ENCODE measurements around the gene INO80E. TPM values are rescaled to one million over a fixed set of nuclear protein-coding genes. Genes with fewer than 3 reads are reported as not detected.
"Not testable (repeated sequence)": the region's sequence is repeated elsewhere in the genome, so short reads cannot be mapped to it uniquely, and the experiment has no call there.

Gene INO80E
- 97.4 and 290 TPM in 2 replicates for total RNA-seq (2014; rRNA removed; shearing (Covaris generic); ENCODE audit: low replicate concordance)

- Histone ChIP-seq H3K27me3 (no peaks in the 10 kb centered on the region), H3K9me3 (no peaks in the 10 kb centered on the region), H3K36me3 (peaks cover 67% of the 10 kb centered on the region), H3K4me3 (peak within 1 kb of the TSS; percentile 76)
- DNase-seq, result peak; percentile 99
Observed at GRCh38 chr16:29995911-29996765, at the start of gene INO80E. Gene INO80E (plus strand): TSS chr16:29996241. CDS start chr16:29996311, 70 bp downstream.

GRCh38 chr16:29947897-29948296, 48.1 kb upstream of the INO80E start:
- no peak for DNase-seq
- Histone ChIP-seq H3K4me3 (no peak overlapping the region), H3K36me3 (no peaks in the 10 kb centered on the region), H3K9me3 (0 out of 2 replicates have a peak, but pooled peaks cover 2% of the 10 kb centered on the region), H3K27me3 (no peaks in the 10 kb centered on the region)

GRCh38 chr16:29950806-29951461, 45.1 kb upstream of the INO80E start:
- Histone ChIP-seq H3K4me3 (no peak overlapping the region), H3K36me3 (no peaks in the 10 kb centered on the region), H3K27me3 (no peaks in the 10 kb centered on the region), H3K9me3 (0 out of 2 replicates have a peak, but pooled peaks cover 2% of the 10 kb centered on the region)
- DNase-seq, result no peak

GRCh38 chr16:29951625-29952365, 44.2 kb upstream of the INO80E start:
- H3K36me3 ChIP-seq, result no peaks in the 10 kb centered on the region
- 0 out of 2 replicates have a peak, but pooled peaks cover 2% of the 10 kb centered on the region for H3K9me3 ChIP-seq
- no peak overlapping the region for H3K4me3 ChIP-seq
- H3K27me3 ChIP-seq, result no peaks in the 10 kb centered on the region
- no peak for DNase-seq

- H3K36me3 ChIP-seq, result peaks cover 3% of the 10 kb centered on the region; the same call in 1 of the 2 replicates
- DNase-seq, result no peak
- no peaks in the 10 kb centered on the region for H3K27me3 ChIP-seq
- no peaks in the 10 kb centered on the region for H3K9me3 ChIP-seq
- no peak overlapping the region for H3K4me3 ChIP-seq
Observed at GRCh38 chr16:29958756-29959155, 37.3 kb upstream of the INO80E start.

GRCh38 chr16:29959293-29959692, 36.7 kb upstream of the INO80E start:
- Histone ChIP-seq H3K36me3 (peaks cover 3% of the 10 kb centered on the region; the same call in 1 of the 2 replicates), H3K9me3 (no peaks in the 10 kb centered on the region), H3K27me3 (no peaks in the 10 kb centered on the region), H3K4me3 (no peak overlapping the region)
- no peak for DNase-seq

GRCh38 chr16:29959821-29960220, 36.2 kb upstream of the INO80E start:
- not testable (repeated sequence) for H3K9me3 ChIP-seq, H3K36me3 ChIP-seq, H3K27me3 ChIP-seq, DNase-seq, H3K4me3 ChIP-seq

- peaks cover 3% of the 10 kb centered on the region; the same call in 1 of the 2 replicates for H3K36me3 ChIP-seq
- peak overlapping the region; percentile 72 for H3K4me3 ChIP-seq
- H3K9me3 ChIP-seq, result no peaks in the 10 kb centered on the region
- no peak for DNase-seq
- H3K27me3 ChIP-seq, result no peaks in the 10 kb centered on the region
Observed at GRCh38 chr16:29961127-29961478, 34.9 kb upstream of the INO80E start.

GRCh38 chr16:29961479-29962343, 34.3 kb upstream of the INO80E start, which contains the start of gene TMEM219:
Gene TMEM219 (plus strand): TSS chr16:29962079. CDS start chr16:29963144, 1,065 bp downstream.
- H3K4me3 ChIP-seq, result peak within 1 kb of the TSS; percentile 72
- no peaks in the 10 kb centered on the region for H3K9me3 ChIP-seq
- peaks cover 3% of the 10 kb centered on the region; the same call in 1 of the 2 replicates for H3K36me3 ChIP-seq
- peak; percentile 91 for DNase-seq
- H3K27me3 ChIP-seq, result no peaks in the 10 kb centered on the region

GRCh38 chr16:29962344-29962994, 33.6 kb upstream of the INO80E start:
- peak overlapping the region; percentile 72 for H3K4me3 ChIP-seq
- no peaks in the 10 kb centered on the region for H3K9me3 ChIP-seq
- peaks cover 3% of the 10 kb centered on the region; the same call in 1 of the 2 replicates for H3K36me3 ChIP-seq
- H3K27me3 ChIP-seq, result no peaks in the 10 kb centered on the region
- no peak for DNase-seq

- H3K9me3 ChIP-seq, result no peaks in the 10 kb centered on the region
- peaks cover 6% of the 10 kb centered on the region; the same call in 1 of the 2 replicates for H3K36me3 ChIP-seq
- no peaks in the 10 kb centered on the region for H3K27me3 ChIP-seq
- no peak overlapping the region for H3K4me3 ChIP-seq
- no peak for DNase-seq
Observed at GRCh38 chr16:29963021-29963743, 32.9 kb upstream of the INO80E start.

- H3K36me3 ChIP-seq, result peaks cover 25% of the 10 kb centered on the region
- peaks cover 5% of the 10 kb centered on the region for H3K9me3 ChIP-seq
- no peaks in the 10 kb centered on the region for H3K27me3 ChIP-seq
- DNase-seq, result no peak
- H3K4me3 ChIP-seq, result no peak overlapping the region
Observed at GRCh38 chr16:29968205-29968604, 27.8 kb upstream of the INO80E start.

GRCh38 chr16:29971304-29971703, 24.7 kb upstream of the INO80E start:
- peaks cover 6% of the 10 kb centered on the region for H3K9me3 ChIP-seq
- no peak overlapping the region for H3K4me3 ChIP-seq
- DNase-seq, result no peak
- H3K36me3 ChIP-seq, result peaks cover 27% of the 10 kb centered on the region
- H3K27me3 ChIP-seq, result no peaks in the 10 kb centered on the region

GRCh38 chr16:29972500-29972899, 23.5 kb upstream of the INO80E start:
- H3K27me3 ChIP-seq, result no peaks in the 10 kb centered on the region
- no peak for DNase-seq
- peaks cover 6% of the 10 kb centered on the region for H3K9me3 ChIP-seq
- no peak overlapping the region for H3K4me3 ChIP-seq
- peaks cover 32% of the 10 kb centered on the region for H3K36me3 ChIP-seq

- no peaks in the 10 kb centered on the region for H3K27me3 ChIP-seq
- peak overlapping the region; percentile 1; the same call in 1 of the 2 replicates for H3K4me3 ChIP-seq
- peaks cover 6% of the 10 kb centered on the region for H3K9me3 ChIP-seq
- no peak for DNase-seq
- H3K36me3 ChIP-seq, result peaks cover 36% of the 10 kb centered on the region
Observed at GRCh38 chr16:29972992-29973383, 23.1 kb upstream of the INO80E start.
